LNCAP (cell line): ENCODE results near the gene NUDT14.

Experiments
- TF ChIP-seq, protein P1 (sequence below): fragments of 450-650 bp; IDR thresholded peaks from 2 replicates; pipeline ENCODE4 v1.5.1; 2017; ENCODE audit warnings: mild to moderate bottlenecking

Gene NUDT14

DNA sequence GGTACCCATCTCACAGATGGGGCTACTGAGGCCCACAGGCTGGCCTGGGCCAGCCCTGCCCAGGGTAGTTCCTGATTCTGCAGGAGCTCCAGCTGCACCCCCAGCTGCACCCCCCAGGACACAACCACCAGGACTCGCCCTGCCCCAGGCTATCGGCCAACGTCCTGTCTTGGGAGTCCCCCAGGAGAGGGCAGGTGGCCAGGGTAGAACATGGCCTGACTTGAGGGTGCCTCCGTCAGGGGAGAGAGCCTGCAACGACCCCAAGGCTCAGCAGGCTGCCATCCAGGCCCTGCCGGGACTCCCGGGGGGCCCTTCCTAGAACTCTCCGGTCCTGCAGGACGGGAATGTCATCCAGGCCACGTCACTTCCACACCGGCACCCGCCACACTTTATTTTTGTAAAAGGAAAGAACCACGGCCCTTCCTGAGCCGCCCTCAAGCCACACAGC, 28.3 kb downstream of the NUDT14 start:
- TF ChIP-seq, protein P1, sequence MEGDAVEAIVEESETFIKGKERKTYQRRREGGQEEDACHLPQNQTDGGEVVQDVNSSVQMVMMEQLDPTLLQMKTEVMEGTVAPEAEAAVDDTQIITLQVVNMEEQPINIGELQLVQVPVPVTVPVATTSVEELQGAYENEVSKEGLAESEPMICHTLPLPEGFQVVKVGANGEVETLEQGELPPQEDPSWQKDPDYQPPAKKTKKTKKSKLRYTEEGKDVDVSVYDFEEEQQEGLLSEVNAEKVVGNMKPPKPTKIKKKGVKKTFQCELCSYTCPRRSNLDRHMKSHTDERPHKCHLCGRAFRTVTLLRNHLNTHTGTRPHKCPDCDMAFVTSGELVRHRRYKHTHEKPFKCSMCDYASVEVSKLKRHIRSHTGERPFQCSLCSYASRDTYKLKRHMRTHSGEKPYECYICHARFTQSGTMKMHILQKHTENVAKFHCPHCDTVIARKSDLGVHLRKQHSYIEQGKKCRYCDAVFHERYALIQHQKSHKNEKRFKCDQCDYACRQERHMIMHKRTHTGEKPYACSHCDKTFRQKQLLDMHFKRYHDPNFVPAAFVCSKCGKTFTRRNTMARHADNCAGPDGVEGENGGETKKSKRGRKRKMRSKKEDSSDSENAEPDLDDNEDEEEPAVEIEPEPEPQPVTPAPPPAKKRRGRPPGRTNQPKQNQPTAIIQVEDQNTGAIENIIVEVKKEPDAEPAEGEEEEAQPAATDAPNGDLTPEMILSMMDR, result no peak

DNA sequence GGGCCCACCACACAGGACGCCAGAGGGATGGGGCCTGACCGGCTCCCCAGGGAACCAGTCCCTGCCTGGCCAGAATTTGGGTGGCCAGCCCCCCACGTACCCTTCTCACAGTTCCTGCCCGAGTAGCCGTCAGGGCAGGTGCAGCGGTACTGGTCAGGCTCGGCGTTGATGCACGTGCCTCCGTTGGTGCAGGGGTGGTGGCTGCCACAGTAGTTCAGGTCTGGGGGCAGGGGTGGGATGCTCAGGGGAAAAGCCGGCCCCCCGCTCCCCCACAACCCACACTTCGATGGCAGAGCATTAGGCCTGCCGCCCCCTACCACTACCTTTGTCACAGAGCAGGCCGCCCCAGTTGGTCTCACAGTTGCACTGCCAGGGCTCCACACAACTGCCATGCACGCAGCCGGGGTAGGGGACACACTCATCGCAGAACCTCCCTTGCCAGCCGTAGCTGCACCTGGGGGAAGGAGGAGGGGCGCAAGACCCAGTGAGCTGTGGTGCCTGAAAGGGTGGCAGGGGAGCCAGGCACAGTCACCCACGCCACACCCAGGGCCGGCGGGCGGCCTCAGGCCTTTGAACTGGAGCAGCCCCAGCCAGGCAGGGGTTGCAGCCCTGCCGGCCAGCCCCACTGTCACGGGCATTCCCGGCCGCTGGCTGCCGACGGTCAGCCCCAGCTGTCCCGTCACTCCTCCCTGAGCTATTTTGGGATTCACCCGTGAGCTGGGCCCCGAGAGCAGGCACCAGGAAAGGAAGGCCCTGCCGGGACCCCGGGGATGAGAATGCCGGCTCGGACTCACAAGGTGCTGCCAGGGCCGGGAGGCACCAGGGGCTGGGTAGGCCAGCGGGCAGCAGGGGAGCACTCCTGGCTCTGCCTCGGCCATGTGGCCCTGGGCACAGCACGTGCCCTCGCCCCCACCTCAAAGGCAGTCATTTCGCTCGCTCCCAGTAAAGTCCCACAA, 29.0 kb downstream of the NUDT14 start:
- TF ChIP-seq, protein P1, result no peak

DNA sequence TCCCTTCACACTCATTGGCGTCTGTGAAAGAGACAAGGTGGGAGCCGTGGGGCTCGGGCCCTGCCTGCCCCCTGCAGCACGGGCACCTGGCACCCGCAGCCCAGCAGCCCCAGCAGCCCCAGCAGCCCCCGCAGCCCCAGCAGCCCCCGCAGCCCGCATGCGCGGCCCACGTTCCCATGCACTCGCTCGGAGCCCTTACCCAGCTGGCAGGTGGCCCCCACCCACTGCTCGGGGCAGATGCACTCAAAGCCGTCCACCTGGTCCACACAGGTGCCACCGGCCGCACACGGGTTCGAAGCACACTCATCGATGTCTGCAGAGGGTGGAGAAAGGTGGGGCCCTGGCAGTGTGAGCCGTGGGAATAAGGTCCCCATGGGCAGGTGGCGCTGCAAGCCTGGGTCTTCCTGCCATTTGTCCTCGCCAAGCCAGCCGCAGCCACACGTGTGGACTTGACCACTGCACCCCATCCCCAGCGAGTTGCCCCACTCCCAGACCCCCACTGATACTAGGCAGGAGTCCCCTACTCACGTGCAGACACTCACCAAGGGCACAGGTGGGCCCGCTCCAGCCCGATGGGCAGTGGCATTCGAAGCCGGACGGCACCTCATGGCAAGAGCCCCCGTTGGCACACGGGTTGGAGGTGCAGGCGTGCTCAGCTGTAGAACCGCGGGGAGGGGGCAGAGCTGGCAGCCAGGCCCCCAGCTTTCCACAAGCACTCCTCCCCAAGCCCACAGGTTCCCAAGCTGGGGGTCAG, 29.9 kb downstream of the NUDT14 start:
- TF ChIP-seq, protein P1, result no peak

DNA sequence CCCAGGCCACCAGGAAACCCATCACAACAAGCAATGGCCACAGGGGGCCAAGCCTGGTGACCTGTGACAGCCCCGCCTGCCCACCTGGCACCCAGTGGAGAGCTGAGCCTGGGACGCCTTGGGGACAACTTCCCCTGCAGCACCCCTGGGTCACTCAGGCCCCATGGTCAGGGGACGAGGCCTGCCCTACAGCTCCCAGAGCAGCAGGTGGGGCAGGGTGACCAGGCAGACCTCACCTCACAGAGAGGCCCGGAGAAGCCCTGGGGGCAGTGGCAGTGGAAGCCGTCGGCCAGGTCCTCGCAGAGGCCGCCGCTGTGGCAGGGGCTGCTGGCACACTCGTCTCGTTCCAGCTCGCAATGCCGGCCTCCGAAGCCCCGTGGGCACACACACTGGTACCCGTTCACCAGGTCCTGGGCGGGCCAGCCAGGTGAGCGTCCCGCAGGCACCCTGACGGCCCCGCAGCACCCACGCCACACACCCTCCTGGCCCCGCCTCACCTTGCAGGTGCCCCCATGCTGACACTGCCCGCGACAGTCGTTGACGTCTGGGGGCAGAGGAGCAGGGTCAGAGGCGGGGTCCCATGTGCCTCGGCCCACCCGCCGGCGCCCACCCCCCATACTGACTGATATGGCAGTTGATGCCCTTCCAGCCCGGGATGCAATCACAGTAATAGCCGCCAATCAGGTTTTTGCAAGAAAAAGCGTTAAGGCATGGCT, 30.6 kb downstream of the NUDT14 start:
- TF ChIP-seq, protein P1, result no peak

DNA sequence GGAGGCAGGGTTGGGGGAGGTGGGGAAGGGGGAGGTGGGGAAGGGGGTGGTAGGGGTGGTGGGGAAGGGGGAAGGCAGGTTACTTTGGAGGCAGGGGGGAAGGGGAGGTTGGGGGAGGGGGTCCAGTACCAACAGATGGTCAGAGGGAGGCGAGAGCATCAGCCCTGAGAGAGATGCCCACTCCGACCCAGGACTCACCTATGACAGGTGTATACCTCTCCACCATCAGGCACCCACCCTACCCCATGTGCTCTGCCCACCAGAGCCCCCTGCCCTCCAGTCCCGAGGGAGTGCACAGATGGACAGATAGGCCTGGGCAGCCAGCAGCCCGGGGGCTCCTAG, 31.1 kb downstream of the NUDT14 start:
- TF ChIP-seq, protein P1, result no peak

DNA sequence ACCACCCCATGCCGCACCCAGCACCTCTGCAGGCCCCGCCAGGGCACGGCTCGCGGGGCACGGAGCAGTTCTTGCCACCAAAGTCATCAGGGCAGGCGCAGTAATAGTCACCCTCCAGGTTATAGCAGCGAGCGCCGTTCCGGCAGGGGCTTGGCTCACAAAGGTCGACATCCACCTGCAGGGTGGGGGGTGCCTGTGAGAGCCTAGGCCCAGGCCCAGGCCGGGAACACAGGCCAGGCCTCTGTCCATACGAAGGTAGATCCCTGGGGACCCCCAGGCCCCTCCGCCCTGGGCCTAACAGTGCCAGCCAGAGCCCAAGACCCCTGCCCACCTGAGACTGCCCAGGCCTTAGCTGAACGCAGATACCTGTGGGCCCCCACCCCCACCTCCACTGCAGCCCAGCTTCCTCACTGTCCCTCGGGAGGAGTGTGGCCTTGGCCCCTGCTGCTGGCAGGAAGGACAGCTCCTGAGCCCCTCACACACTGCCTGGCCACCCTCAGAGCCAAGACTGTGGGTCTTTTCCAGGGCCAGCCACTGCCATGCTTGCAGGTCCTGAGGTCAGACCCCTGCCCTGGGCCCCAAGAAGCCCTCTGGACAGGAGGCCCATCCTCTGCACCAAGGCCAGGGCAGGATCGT, 31.8 kb downstream of the NUDT14 start:
- TF ChIP-seq, protein P1, result no peak

DNA sequence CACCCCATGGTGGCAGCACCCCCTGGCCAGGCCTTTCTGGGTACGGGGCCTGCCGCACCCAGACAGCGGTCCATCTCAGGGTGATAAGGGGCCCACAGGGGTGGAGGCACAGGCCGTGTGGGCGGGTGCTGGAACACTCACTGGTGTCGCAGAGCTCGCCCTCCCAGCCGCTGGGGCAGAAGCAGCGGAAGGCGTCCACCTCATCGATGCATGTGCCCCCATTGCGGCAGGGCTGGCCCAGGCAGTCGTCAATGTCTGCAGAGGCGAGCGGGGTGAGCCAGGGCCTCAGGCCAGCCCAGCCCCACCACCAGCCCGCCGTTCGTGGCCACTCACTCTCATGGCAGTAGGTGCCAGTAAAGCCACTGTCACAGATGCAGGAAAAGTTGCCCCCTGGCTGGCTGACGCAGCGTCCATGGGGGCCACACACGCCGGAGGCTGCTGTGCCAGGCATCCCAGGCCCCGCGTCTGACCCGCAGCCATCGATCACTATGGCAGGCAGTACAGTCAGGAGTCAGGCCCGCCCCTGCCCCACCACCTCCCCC, 32.4 kb downstream of the NUDT14 start:
- TF ChIP-seq, protein P1, result no peak
